HUES48 (cell line): ENCODE results near the gene GLYR1.

Experiments
- H3K27ac ChIP-seq: one replicate; pipeline ENCODE4 v1.7.0; 2013; ENCODE audit warnings: low read depth, low read length, inconsistent platforms
- H3K27me3 ChIP-seq: 2 replicates; pipeline ENCODE4 v1.6.1; 2013; ENCODE audit warnings: mild to moderate bottlenecking, low read length; ENCODE audit not compliant: control insufficient read depth, insufficient read depth
- H3K36me3 ChIP-seq: 2 replicates; pipeline ENCODE4 v1.6.1; 2013; ENCODE audit warnings: low read length; ENCODE audit not compliant: control insufficient read depth, insufficient read depth
- H3K4me1 ChIP-seq: 2 replicates; pipeline ENCODE4 v1.6.1; 2013; ENCODE audit warnings: mild to moderate bottlenecking, low read length; ENCODE audit not compliant: control insufficient read depth, insufficient read depth
- H3K4me3 ChIP-seq: 2 replicates; pipeline ENCODE4 v1.5.1; 2013; ENCODE audit warnings: mild to moderate bottlenecking, low read depth, low read length
- H3K9ac ChIP-seq: 2 replicates; pipeline ENCODE4 v1.6.1; 2013; ENCODE audit warnings: mild to moderate bottlenecking, low read depth, low read length, moderate library complexity
- H3K9me3 ChIP-seq: 2 replicates; pipeline ENCODE4 v1.6.1; 2013; ENCODE audit warnings: low read length; ENCODE audit not compliant: control insufficient read depth, insufficient read depth

Gene GLYR1

DNA sequence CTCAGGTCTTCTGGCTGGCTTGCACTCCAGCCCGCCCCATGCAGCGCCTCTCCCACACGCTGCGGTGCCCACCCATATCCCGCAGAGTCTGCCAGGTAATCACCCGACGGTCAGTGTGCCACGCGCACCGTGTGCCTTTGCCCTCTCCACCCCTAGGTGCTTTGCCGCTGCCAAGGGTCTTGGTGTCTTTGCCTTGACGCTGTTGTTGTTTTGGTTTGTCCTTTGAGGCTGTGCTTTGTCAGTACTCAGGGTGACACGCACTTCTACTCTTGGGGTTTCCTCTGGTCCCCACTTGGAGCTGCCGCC lies 30.2 kb upstream of the GLYR1 start:
- H3K4me1 ChIP-seq: no peaks in the 10 kb centered on the region
- no peak overlapping the region for H3K27ac ChIP-seq
- no peaks in the 10 kb centered on the region for H3K9me3 ChIP-seq
- H3K36me3 ChIP-seq: peaks cover 96% of the 10 kb centered on the region
- H3K27me3 ChIP-seq: no peaks in the 10 kb centered on the region
- no peak overlapping the region for H3K4me3 ChIP-seq
- H3K9ac ChIP-seq: no peak overlapping the region

DNA sequence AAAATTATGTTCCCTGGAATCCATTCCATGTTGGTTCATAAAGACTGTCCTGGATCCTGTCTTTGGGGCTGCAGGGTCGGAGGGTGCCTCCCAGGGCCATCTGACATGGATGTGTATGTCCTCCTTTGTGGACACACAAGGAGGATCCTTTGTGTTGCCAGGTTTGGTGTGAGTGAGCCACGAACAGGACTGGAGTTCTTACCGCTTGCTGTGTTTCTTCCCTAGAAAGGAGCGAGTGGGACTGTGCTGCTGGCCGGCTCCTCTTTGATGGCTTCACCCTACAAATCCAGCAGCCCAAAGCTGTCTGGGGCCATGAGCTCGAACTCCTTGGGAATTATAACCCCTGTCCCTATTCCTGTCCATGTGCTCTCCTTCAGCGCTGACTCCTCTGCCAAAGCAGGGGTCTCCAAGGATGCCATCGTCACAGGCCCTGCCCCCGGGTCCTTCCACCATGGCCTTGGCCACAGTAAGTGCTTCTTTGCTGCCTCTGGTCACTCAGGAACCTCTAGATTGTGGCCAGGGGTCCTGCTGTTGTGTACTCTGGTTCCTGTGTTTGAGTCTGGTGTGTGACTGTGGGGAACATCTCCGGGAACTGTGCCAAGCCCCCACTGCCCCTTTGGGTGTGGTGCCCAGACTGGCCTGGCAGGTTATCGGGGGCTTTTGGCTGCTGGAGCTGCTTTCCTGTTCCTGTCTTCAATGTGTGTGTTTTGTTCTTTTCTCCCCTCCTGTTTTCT lies 29.7 kb upstream of the GLYR1 start:
- H3K9me3 ChIP-seq: no peaks in the 10 kb centered on the region
- no peaks in the 10 kb centered on the region for H3K27me3 ChIP-seq
- H3K9ac ChIP-seq: no peak overlapping the region
- no peak overlapping the region for H3K4me3 ChIP-seq
- peaks cover 95% of the 10 kb centered on the region for H3K36me3 ChIP-seq
- H3K27ac ChIP-seq: no peak overlapping the region
- H3K4me1 ChIP-seq: no peaks in the 10 kb centered on the region

DNA sequence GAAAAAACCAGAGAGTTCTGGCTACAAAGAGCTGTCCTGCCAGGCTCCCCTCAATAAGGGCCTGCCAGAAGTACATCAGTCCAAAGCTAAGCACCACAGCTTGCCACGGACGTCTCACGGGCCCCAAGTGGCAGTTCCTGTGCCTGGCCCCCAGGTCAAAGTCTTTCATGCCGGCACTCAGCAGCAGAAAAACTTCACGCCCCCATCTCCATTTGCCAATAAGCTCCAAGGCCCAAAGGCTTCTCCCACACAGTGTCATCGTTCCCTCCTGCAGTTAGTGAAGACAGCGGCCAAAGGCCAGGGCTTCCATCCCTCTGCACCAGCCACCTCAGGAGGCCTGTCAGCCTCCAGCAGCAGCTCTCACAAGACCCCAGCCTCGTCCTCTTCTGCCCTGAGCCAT lies 27.6 kb upstream of the GLYR1 start:
- Histone ChIP-seq H3K9me3 (no peaks in the 10 kb centered on the region), H3K27ac (no peak overlapping the region), H3K27me3 (no peaks in the 10 kb centered on the region), H3K4me1 (no peaks in the 10 kb centered on the region), H3K9ac (no peak overlapping the region), H3K36me3 (peaks cover 93% of the 10 kb centered on the region), H3K4me3 (no peak overlapping the region)

DNA sequence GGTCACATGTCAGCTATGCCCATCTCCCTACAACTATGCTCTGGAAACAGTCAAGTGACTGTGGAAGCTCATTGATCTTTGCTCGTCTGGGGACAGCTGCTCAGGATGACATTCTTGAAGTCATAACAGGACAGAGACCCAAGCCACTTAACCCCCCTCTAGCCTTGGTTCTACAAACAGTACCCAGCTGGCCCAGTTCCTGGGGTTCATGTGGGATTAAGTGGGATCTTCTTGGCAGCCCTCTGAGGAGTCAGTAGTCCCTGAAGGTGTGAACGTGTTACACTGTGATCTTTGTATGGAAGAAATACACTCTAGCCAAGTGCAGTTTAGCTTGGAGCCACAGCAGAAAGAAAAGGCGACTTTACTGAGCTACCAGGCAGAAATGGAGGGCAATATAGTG lies 26.0 kb upstream of the GLYR1 start:
- Histone ChIP-seq H3K36me3 (peaks cover 91% of the 10 kb centered on the region), H3K9me3 (no peaks in the 10 kb centered on the region), H3K27me3 (no peaks in the 10 kb centered on the region), H3K9ac (no peak overlapping the region), H3K4me1 (no peaks in the 10 kb centered on the region), H3K4me3 (no peak overlapping the region), H3K27ac (no peak overlapping the region)

DNA sequence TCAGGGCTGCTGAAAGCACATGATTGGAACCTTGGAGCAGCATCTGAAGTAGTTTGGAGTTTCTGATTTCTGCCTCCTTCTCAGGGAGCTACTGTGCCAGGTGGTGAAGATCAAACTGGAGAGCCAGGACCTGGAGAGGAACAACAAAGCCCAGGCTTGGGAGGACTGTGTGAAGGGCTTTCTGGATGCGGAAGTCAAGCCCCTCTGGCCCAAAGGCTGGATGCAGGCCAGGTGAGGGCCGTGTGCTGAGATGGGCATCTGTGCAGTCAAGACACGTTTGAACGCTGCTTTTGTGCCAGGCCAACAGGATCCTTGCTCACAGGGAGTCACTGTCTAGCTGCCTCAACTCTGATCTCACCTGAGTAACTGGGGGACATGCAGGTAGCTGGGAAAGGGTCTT lies 24.0 kb upstream of the GLYR1 start:
- no peaks in the 10 kb centered on the region for H3K4me1 ChIP-seq
- H3K4me3 ChIP-seq: no peak overlapping the region
- H3K36me3 ChIP-seq: peaks cover 71% of the 10 kb centered on the region
- no peak overlapping the region for H3K9ac ChIP-seq
- no peaks in the 10 kb centered on the region for H3K27me3 ChIP-seq
- H3K27ac ChIP-seq: no peak overlapping the region
- no peaks in the 10 kb centered on the region for H3K9me3 ChIP-seq

DNA sequence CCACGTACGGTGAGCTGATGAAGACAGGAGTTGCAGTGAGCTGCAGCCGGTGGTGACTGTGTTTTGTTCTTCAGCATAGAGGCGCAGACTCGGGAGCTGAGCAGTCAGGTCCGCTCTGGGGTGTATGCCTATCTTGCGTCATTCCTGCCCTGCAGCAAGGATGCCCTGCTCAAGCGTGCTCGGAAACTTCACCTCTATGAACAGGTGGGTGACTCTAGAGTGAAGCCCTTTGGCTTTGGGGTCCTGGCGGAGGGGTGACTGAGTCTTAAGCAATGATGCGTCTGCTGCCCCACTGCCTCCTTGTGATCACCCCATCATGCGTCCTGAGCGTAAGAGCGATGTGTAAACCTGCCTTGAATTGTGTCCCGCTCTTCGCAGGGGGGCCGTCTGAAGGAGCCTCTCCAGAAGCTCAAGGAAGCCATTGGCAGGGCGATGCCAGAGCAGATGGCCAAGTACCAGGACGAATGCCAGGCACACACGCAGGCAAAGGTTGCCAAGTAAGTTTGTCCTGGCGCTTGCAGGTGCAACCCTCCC lies 23.1 kb upstream of the GLYR1 start:
- Histone ChIP-seq H3K4me3 (no peak overlapping the region), H3K27me3 (no peaks in the 10 kb centered on the region), H3K36me3 (peaks cover 65% of the 10 kb centered on the region), H3K4me1 (no peaks in the 10 kb centered on the region), H3K9ac (no peak overlapping the region), H3K27ac (no peak overlapping the region), H3K9me3 (no peaks in the 10 kb centered on the region)

DNA sequence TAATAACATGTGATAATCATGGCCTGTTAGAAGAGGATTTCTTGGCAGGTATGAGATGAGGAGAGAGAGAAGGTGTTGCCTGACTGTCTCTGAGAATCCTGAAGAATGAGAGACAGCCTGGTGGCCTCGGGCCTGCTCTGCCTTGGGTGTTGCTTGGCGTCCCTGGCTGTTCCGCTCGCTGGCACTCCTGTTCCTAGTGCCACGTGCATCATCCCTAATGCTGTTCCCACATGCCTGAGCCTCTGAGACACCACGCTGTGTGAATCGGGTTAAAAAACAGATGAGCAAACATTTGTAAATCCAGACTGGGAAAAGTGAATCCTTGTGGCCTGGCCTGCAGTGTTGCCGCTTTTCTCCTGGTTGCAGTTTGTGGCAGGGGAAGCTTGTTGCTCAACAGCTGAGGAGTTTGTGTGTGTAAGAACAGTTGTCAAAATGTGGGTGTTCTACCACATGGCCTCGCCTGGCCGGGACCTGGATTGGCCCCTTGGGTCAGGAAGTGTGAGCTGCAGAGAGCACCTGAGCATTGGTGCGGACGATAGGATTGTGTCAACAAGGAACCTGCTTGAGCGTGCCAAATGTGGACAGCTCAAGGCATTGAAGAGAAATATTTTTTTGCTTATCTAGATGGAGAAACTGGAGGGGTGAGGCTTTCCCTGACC lies 22.2 kb upstream of the GLYR1 start:
- Histone ChIP-seq H3K4me3 (no peak overlapping the region), H3K36me3 (peaks cover 55% of the 10 kb centered on the region), H3K9me3 (no peaks in the 10 kb centered on the region), H3K27ac (no peak overlapping the region), H3K9ac (no peak overlapping the region), H3K27me3 (no peaks in the 10 kb centered on the region), H3K4me1 (no peaks in the 10 kb centered on the region)

DNA sequence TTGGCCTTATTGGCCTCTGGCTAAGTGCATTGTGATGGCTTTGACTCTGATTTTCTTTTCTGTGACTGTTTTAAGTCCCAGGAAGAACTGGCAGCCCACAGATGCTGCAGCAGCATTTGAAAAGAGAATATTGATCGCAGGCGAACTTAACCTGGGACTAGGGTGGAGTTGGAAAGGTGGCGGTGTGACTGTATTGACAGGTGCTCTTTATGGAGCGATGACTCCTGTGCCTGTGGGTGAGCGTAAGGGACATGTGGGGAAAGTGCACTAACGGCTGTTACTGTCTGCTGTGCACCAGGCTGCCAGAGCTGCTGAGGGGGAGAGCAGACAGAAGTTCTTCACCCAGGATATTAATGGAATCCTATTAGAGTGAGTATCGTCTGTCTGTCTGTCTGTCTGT lies 21.4 kb upstream of the GLYR1 start:
- H3K4me3 ChIP-seq: no peak overlapping the region
- peaks cover 51% of the 10 kb centered on the region for H3K36me3 ChIP-seq
- no peaks in the 10 kb centered on the region for H3K4me1 ChIP-seq
- H3K9ac ChIP-seq: no peak overlapping the region
- H3K27me3 ChIP-seq: no peaks in the 10 kb centered on the region
- no peaks in the 10 kb centered on the region for H3K9me3 ChIP-seq
- no peak overlapping the region for H3K27ac ChIP-seq

DNA sequence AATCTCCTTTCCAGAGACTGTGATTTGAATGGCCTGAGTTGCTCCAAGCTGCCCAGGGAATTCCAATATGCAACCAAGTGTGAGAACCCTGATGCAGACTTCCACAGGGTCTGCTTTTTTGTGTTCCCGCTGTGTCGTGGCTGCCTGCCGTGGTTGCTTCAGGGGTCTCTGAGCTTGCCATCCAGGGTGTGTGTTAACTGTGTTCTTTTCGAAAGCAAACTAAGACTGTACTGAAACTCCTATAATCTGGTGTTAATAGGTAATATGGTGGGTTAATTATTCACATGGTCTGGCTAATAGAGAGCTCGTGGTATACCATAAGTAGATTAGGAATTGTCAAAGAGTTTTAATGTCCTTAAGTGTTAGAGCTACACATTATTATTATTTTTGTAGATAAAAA lies 20.9 kb upstream of the GLYR1 start:
- Histone ChIP-seq H3K9me3 (no peaks in the 10 kb centered on the region), H3K4me3 (no peak overlapping the region), H3K36me3 (peaks cover 50% of the 10 kb centered on the region), H3K9ac (no peak overlapping the region), H3K4me1 (no peaks in the 10 kb centered on the region), H3K27me3 (no peaks in the 10 kb centered on the region), H3K27ac (no peak overlapping the region)

DNA sequence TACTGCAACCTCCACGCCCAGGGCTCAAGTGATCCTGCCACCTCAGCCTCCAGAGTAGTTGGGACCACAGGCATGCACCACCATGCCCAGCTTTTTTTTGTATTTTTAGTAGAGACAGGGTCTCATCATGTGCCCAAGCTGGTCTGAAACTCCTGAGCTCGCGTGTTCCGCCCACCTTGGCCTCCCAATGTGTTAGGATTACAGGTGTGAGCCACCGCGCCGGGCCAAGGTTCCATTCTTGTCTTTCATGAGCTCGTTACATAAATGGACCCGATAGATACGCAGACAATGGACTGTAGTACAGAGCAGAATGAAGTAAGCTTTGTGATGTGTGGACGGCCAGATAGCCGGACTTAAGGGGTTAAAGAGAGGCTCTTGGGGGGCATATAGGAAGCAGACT lies 19.5 kb upstream of the GLYR1 start:
- Histone ChIP-seq H3K9me3 (no peaks in the 10 kb centered on the region), H3K4me1 (no peaks in the 10 kb centered on the region), H3K27ac (no peak overlapping the region), H3K27me3 (no peaks in the 10 kb centered on the region), H3K4me3 (no peak overlapping the region), H3K36me3 (peaks cover 52% of the 10 kb centered on the region), H3K9ac (no peak overlapping the region)

DNA sequence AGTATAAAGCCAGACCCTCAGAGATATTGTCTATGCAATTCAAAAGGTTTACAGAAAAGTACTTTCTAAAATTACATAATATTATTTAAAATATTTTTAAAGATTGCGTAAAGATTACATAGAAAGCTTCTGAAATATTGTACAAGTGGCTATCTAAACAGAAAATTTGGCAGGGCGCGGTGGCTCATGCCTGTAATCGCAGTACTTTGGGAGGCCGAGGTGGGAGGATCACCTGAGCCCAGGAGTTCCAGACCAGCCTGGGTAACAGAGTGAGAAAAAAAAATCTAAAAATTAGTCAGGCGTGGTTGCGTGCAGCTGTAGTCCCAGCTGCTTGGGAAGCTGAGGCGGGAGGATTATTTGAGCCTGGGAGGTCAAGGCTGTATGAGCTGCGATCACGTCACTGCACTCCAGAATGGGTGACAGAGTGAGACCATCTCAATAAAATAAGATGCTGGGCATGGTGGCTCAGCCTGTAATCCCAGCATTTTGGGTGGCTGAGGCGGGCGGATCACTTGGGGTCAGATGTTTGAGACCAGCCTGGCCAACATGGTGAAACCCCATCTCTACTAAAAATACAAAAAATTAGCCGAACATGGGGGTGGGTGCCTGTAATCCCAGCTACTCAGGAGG lies 18.3 kb upstream of the GLYR1 start:
- Histone ChIP-seq H3K27me3 (no peaks in the 10 kb centered on the region), H3K9ac (no peak overlapping the region), H3K27ac (no peak overlapping the region), H3K4me3 (no peak overlapping the region), H3K9me3 (no peaks in the 10 kb centered on the region), H3K36me3 (peaks cover 54% of the 10 kb centered on the region), H3K4me1 (no peaks in the 10 kb centered on the region)
